ENCODE data around the gene TNFAIP8L3.
A peak's percentile ranks its signal among the peaks of the same experiment; 100 is the strongest.

TNFAIP8L3 gene

DNA sequence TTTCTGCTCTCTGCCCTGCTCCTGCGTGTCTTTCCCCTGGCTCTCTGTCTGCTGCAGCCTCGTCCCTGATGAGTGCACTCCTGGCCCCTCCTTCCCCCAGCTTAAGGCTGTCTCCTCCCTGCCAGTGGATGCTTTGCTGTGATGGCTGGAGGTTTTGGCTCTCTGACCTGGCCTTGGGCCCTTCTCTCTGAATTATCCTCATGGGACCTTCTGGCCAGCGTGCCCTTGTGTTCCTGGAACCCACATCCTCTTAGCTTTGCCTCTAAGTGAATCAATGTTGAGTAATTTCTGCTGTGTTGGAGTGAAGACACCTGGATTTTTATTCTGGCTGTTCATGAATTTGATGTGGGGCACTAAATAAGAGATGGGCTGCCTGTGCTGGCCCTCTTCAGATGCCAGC is 9.8 kb upstream of the TNFAIP8L3 start:
- peaks cover 33% of the 10 kb centered on the region for H3K27me3 Mint-ChIP-seq

DNA sequence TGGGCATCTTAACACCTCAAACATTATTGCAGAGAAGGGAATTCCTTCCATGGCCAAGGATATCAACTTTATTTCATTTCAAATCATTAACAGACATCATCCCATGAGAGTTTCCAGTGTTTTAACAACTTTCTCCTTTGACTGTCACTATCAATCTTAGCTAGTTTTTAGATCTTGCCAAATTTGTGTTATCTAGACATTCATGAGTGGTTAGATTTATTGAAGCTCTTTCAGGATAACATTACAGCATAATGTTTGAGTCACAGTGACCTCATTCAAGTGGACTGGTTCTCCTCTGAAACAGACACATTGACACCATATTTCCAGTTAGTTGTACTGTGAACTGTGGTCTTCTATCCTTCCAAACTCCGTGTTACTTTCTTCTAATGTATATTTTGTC is 8.6 kb upstream of the TNFAIP8L3 start:
- H3K27me3 Mint-ChIP-seq, result peaks cover 41% of the 10 kb centered on the region
- H3K9me3 Mint-ChIP-seq, result no peaks in the 10 kb centered on the region
- H3K4me1 Mint-ChIP-seq (ENCODE audit: low read depth), result no peaks in the 10 kb centered on the region
- H3K4me3 Mint-ChIP-seq, result no peak overlapping the region
- H3K36me3 Mint-ChIP-seq (ENCODE audit: low read depth), result no peaks in the 10 kb centered on the region
- no peak overlapping the region for H3K27ac Mint-ChIP-seq

More for the DNA sequence above, 9.8 kb upstream of the TNFAIP8L3 start:
- Mint-ChIP-seq H3K36me3 (ENCODE audit: low read depth) (no peaks in the 10 kb centered on the region), H3K4me1 (ENCODE audit: low read depth) (no peaks in the 10 kb centered on the region), H3K4me3 (no peak overlapping the region), H3K27ac (no peak overlapping the region), H3K9me3 (no peaks in the 10 kb centered on the region)

DNA sequence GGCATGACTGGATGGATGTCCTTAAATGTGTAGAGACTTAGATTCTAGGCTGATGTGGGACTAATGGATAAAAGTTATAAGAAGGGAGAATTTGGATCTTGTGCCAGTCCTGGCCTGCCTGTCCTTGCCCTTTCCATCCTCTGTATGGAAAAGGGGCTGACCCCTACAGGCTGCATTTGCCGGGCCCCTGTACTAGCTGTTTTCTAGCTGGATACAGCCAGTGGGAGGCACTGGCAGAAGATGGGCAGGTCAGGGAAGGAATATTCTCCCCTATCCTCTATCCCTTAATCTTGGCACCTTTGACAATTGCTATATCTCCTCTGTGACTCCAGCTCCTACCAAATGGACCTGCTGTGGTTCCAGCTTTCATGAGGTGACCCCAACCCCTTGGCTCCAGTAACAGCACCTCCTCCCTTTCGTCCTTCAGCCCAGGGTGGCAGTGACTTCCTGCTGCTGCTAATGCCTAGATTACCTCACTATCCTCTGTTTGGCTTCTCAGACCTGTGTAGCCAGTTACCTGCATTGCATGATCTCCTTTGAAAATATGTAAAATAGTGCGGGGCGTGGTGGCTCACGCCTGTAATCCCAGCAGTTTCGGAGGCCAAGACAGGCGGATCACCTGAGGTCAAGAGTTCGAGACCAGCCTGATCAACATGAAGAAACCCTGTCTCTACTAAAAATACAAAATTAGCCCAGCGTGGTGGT is 6.2 kb upstream of the TNFAIP8L3 start:
- H3K27ac Mint-ChIP-seq, result no peak overlapping the region
- H3K9me3 Mint-ChIP-seq, result no peaks in the 10 kb centered on the region
- H3K4me1 Mint-ChIP-seq (ENCODE audit: low read depth), result peaks cover 13% of the 10 kb centered on the region
- H3K4me3 Mint-ChIP-seq, result no peak overlapping the region
- H3K36me3 Mint-ChIP-seq (ENCODE audit: low read depth), result no peaks in the 10 kb centered on the region
- H3K27me3 Mint-ChIP-seq, result peaks cover 60% of the 10 kb centered on the region

DNA sequence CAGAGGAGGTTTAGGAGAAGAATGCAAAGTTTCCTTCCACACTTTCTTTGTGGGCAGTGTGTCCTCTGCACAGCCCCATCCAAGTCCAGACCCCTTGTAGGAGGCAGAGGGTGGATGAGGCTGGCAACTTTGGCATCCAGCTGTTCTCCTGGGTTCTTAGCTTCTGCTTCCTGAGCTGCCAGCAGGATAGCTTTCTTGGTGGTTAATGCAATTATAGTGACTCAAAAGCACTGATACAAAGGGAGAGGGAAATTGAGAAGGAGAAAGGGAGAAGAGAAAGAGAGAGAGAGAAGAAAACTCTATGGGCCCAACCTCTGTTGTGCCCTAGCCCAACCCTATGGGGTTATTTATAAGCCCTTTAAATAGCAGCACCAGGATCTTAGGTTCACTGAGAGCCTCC is 4.5 kb upstream of the TNFAIP8L3 start:
- peaks cover 13% of the 10 kb centered on the region for H3K4me1 Mint-ChIP-seq (ENCODE audit: low read depth)
- peaks cover 67% of the 10 kb centered on the region for H3K27me3 Mint-ChIP-seq
- H3K36me3 Mint-ChIP-seq (ENCODE audit: low read depth), result no peaks in the 10 kb centered on the region

DNA sequence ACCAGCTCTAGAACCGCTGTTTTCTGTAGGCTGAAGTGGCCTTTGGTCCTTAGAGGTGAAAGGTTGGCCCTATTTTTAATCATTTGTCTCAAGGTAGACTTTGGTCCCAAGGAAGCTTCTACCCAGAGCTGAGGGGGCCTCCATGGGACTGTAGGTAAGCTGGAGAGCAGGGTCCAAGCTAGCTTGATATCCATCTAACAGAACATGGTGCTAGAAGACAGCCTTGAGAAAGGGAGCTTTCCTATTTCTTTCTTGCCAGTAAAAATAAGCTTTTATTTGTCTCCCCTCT is 3.6 kb upstream of the TNFAIP8L3 start:
- Mint-ChIP-seq H3K9me3 (no peaks in the 10 kb centered on the region), H3K4me3 (no peak overlapping the region), H3K27ac (no peak overlapping the region), H3K36me3 (ENCODE audit: low read depth) (no peaks in the 10 kb centered on the region), H3K4me1 (ENCODE audit: low read depth) (peaks cover 13% of the 10 kb centered on the region), H3K27me3 (peaks cover 67% of the 10 kb centered on the region)

More for the DNA sequence above, 4.5 kb upstream of the TNFAIP8L3 start:
- Mint-ChIP-seq H3K9me3 (no peaks in the 10 kb centered on the region), H3K27ac (no peak overlapping the region), H3K4me3 (no peak overlapping the region)

DNA sequence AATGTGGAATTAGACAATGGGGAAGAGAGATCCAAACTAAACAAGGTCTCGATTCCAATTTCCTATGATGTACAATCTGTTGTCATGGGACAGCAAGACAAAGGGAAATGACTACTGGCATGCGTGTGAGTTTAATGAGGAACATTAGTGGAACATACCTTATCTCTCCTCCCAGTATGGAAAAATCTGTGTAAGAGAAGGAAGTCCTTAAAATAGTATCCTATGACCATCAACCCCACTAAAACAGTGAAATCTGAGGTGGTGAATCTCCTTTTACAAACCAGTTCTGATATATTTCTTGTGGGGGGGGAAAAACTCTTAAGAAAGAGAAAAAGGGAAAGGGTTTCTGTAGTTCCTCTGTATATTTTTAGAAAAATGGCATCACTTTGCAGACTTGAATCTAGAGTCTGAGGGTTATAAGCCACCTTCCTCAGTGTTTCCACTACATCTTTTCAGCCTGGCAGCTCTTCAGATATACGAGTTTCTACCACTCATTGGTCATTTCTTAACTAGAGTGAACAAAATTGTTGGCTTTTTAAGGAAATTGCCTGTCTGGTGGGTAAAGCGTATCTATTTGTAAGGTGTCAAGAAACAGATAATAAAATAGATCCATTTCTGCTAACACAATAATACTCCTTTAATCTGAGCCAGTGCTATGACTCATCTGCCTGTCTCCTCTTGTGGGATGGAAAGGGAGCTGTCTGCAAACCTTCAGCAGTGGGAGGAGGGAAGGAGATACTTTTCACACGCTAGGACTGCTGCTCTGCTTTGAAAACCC is 3.0 kb upstream of the TNFAIP8L3 start:
- Mint-ChIP-seq H3K36me3 (ENCODE audit: low read depth) (no peaks in the 10 kb centered on the region), H3K4me3 (no peak overlapping the region), H3K27me3 (peaks cover 67% of the 10 kb centered on the region), H3K4me1 (ENCODE audit: low read depth) (peaks cover 13% of the 10 kb centered on the region), H3K9me3 (no peaks in the 10 kb centered on the region), H3K27ac (peak overlapping the region; percentile 19)

DNA sequence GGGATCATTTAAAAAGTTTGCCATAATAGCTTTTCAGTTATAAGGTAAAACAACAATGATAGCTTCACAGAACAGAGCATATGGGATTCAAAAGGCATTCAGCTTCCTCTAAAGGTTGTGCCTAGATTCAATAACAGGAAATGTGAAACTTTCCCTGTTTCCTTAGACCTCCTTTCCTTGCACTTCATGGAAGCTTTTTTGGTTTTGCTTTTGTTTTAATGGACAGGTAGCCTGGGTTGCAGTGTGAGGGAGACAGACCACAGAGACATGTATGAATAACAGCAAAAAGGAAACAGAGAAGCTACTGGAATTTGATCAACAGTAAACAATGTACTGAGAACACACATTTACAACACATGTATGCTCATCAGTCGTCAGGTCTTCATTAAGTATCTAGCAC is 2.3 kb upstream of the TNFAIP8L3 start:
- H3K9me3 Mint-ChIP-seq, result no peaks in the 10 kb centered on the region
- H3K4me1 Mint-ChIP-seq (ENCODE audit: low read depth), result peaks cover 13% of the 10 kb centered on the region
- H3K36me3 Mint-ChIP-seq (ENCODE audit: low read depth), result no peaks in the 10 kb centered on the region
- no peak overlapping the region for H3K4me3 Mint-ChIP-seq
- H3K27ac Mint-ChIP-seq, result no peak overlapping the region
- peaks cover 69% of the 10 kb centered on the region for H3K27me3 Mint-ChIP-seq

DNA sequence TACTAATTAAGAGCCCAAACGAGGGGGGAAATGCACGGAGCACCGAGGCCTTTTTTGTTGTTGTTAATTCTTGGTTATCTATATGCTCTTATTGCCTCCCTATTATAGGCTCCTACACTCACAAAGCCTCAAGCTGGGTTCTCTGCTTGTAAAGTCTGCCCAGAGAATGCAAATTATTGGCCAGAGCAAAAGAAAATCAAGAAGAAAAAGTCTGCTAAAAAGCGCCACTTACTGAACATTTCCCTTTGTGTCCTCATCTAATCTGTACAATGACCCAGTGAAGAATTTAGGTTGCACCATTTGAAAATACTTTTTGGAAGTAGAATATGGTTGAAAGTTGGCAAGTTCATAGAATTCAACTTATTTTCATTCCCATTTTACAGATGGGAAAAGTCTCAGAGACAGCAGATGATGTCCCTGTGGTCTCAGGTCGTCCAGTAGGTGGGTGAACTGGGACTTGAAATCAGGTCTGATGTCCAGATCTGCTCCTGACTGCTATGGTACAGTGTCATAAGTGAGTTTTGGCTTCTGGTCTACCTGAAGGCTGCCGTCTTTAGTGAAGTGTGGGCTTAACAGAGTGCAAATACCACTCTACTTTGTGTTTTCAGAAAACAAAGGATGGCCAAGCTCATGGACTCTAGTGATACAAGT is 1.1 kb upstream of the TNFAIP8L3 start:
- H3K36me3 Mint-ChIP-seq (ENCODE audit: low read depth), result no peaks in the 10 kb centered on the region
- no peaks in the 10 kb centered on the region for H3K9me3 Mint-ChIP-seq
- H3K4me3 Mint-ChIP-seq, result no peak overlapping the region
- H3K27ac Mint-ChIP-seq, result no peak overlapping the region
- peaks cover 13% of the 10 kb centered on the region for H3K4me1 Mint-ChIP-seq (ENCODE audit: low read depth)
- peaks cover 81% of the 10 kb centered on the region for H3K27me3 Mint-ChIP-seq

DNA sequence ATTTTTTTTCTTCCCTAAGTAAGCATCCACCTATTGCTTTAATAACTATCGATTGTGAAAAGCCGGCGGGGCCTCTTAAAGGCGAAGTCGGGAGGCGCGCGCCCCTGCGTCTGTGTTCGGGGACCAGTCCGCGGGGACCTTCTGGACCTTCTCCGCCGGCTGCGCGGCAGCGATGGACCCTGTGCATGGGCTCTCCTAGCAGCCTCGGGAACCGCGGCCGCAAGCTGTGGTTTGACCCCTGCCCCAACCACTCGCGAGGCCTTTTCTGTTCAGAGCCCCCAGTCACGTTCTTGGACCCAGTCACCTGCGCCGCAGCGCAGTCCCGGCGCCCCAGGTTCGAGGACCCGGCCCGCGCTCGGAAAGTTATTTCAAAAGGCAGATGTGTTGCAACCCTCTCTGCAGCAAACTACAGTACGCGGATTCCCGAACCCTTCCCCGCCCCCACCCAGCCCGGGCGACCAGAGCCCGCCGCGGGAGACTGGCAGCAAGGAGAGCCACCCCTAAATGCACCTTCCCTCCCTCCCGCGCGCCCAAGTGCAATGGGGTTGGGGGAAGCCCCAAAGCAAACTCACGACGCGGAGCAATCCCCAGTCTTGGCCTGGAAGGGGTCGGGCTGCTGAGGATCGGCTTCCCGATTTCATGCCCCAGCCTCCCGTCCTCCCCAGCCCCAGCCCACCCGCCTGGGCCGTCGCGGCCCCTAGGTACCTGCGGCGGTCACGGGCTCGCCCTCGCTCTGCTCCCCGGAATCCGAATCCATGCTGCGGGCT is 684 bp downstream of the TNFAIP8L3 start:
- Mint-ChIP-seq H3K27me3 (peaks cover 86% of the 10 kb centered on the region), H3K36me3 (ENCODE audit: low read depth) (no peaks in the 10 kb centered on the region), H3K4me3 (peak overlapping the region; percentile 48), H3K27ac (no peak overlapping the region), H3K4me1 (ENCODE audit: low read depth) (peaks cover 13% of the 10 kb centered on the region), H3K9me3 (no peaks in the 10 kb centered on the region)

DNA sequence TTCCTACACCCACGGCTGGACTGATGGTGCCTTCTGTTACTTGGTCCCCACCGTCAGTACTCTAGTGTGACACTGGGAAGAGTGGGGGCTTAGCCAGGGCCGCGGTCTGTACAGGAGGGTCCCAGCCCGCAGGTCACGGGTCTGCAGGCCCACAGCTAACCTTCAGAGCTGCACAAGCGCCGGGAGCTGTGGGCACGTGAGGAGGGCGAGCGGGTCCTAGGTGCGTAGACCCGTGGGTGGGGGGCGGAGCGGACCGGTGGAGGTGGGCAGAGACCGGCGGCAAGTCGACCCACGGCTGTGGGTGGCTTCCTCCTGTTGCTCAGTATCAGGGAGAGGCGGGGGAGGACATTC is 1.2 kb downstream of the TNFAIP8L3 start:
- Mint-ChIP-seq H3K4me1 (ENCODE audit: low read depth) (peaks cover 13% of the 10 kb centered on the region), H3K4me3 (peak overlapping the region; percentile 48), H3K36me3 (ENCODE audit: low read depth) (no peaks in the 10 kb centered on the region), H3K27ac (no peak overlapping the region), H3K27me3 (peaks cover 87% of the 10 kb centered on the region), H3K9me3 (no peaks in the 10 kb centered on the region)

DNA sequence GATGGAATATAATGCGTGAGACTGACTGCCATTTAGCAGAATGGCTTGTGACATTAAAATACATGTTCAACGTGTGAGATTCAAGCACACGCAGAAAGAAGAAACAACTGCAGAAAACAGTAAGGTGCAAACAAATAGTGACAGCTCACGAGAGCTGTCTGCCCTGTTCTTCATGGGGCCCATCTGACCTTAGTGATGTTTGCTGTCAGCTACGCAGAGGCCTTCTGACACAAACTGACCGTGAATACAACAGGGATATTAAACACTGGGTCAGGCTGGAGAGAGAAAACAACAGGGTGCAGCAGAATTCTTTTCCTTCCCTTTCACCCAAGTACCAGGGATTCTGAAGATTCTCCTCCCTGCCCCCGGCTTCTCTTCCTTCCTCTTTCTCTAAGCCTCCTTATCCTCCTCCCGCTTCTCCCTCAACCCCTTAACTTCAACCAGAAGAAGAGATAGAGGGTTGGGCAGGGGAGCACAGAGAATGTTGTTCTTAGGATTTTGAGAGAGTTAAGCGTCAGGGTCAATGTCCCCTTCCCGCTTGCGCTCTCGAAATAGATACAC is 2.1 kb downstream of the TNFAIP8L3 start:
- H3K36me3 Mint-ChIP-seq (ENCODE audit: low read depth), result no peaks in the 10 kb centered on the region
- no peak overlapping the region for H3K27ac Mint-ChIP-seq
- H3K9me3 Mint-ChIP-seq, result no peaks in the 10 kb centered on the region
- H3K27me3 Mint-ChIP-seq, result peaks cover 83% of the 10 kb centered on the region
- peaks cover 7% of the 10 kb centered on the region for H3K4me1 Mint-ChIP-seq (ENCODE audit: low read depth)
- no peak overlapping the region for H3K4me3 Mint-ChIP-seq

DNA sequence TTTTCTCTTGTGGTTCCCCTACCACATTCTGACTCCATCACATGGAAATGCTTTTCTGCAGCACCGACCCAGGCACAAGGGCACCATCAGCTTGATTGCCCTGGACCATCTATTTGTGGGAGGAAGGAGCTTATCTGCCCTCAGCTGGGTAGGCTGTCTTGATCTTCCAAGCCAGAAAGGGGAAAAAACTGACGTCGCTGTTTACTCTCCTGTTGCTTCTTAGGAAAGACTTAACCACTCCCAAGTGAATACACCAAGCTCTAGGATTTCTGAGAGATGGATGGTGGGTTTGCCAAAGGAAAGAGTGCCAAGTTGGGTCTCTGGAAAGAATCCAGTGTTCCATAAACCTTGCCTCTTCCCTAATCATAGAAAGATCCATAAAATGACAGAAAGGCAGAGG is 4.0 kb downstream of the TNFAIP8L3 start:
- no peak overlapping the region for H3K27ac Mint-ChIP-seq
- H3K36me3 Mint-ChIP-seq (ENCODE audit: low read depth), result no peaks in the 10 kb centered on the region
- peaks cover 73% of the 10 kb centered on the region for H3K27me3 Mint-ChIP-seq
- H3K4me1 Mint-ChIP-seq (ENCODE audit: low read depth), result no peaks in the 10 kb centered on the region
- no peaks in the 10 kb centered on the region for H3K9me3 Mint-ChIP-seq
- H3K4me3 Mint-ChIP-seq, result no peak overlapping the region

DNA sequence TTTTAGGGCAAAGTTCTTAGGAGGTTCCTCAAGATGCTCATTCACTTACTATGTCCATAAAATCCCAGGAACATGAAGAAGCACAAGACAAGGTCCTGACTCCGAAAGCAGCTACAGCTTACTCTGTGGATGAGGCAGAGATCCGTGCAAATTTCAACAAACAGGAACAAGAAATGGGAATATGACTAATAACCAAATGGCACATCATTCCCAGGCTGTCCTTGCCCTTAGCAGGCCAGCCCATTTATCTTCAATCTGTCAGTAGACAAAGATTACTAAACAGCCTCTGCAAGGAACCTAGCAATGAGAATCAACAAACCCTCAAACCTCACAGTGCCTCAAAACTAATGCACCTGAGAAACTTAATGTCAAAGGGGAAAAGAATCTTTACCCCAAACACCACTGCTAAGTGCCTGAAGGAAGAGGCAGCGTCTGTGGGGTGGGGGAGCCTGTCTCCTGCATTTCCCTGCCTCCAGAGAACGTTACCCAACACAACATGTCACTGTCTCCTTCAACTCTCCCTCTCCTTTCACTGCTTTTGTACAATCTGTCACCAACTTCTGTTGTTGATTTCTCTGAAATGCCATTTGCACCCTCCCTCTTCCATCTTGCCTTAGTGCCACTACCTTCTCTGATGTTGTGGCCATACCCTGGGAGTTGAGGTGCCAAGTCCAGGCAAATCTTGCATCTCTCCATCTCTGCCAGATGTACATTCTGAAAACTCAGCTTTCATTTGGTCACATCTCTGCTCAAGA is 4.8 kb downstream of the TNFAIP8L3 start:
- H3K4me3 Mint-ChIP-seq, result no peak overlapping the region
- no peaks in the 10 kb centered on the region for H3K4me1 Mint-ChIP-seq (ENCODE audit: low read depth)
- no peaks in the 10 kb centered on the region for H3K36me3 Mint-ChIP-seq (ENCODE audit: low read depth)
- peaks cover 64% of the 10 kb centered on the region for H3K27me3 Mint-ChIP-seq
- H3K27ac Mint-ChIP-seq, result no peak overlapping the region
- H3K9me3 Mint-ChIP-seq, result no peaks in the 10 kb centered on the region

DNA sequence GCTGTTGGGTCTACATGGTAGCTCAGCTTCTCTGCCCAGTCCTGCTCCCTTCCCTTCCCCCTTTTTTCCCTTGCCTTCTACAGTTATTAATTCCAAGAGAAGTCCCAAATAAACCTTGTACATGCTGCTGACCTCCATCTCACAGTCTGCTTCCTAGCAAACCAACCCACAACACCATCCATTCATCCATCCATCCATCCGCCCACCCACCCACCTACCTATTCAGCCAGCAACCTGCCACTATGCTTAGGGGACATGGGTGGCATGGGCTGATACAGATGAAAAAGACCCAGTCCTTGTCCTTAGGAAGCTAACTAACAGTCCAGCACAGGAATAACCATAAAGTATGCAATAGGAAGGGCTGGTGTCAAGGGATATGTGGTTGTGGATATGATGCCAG is 5.7 kb downstream of the TNFAIP8L3 start:
- Mint-ChIP-seq H3K4me1 (ENCODE audit: low read depth) (no peaks in the 10 kb centered on the region), H3K4me3 (no peak overlapping the region), H3K27me3 (peaks cover 63% of the 10 kb centered on the region), H3K36me3 (ENCODE audit: low read depth) (no peaks in the 10 kb centered on the region), H3K27ac (no peak overlapping the region), H3K9me3 (no peaks in the 10 kb centered on the region)

Data from stimulated activated naive CD8-positive, alpha-beta T cell treated with anti-CD3 and anti-CD28 coated beads, Interleukin-15, Interleukin-2, amounts not matched to agents 100 ng/mL and 50 ng/mL, for 24 hours (primary cell).